ENCODE measurements around the gene RNF130.
A peak's percentile ranks its signal among the peaks of the same experiment; 100 is the strongest.

Gene RNF130, protein sequence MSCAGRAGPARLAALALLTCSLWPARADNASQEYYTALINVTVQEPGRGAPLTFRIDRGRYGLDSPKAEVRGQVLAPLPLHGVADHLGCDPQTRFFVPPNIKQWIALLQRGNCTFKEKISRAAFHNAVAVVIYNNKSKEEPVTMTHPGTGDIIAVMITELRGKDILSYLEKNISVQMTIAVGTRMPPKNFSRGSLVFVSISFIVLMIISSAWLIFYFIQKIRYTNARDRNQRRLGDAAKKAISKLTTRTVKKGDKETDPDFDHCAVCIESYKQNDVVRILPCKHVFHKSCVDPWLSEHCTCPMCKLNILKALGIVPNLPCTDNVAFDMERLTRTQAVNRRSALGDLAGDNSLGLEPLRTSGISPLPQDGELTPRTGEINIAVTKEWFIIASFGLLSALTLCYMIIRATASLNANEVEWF

DNA sequence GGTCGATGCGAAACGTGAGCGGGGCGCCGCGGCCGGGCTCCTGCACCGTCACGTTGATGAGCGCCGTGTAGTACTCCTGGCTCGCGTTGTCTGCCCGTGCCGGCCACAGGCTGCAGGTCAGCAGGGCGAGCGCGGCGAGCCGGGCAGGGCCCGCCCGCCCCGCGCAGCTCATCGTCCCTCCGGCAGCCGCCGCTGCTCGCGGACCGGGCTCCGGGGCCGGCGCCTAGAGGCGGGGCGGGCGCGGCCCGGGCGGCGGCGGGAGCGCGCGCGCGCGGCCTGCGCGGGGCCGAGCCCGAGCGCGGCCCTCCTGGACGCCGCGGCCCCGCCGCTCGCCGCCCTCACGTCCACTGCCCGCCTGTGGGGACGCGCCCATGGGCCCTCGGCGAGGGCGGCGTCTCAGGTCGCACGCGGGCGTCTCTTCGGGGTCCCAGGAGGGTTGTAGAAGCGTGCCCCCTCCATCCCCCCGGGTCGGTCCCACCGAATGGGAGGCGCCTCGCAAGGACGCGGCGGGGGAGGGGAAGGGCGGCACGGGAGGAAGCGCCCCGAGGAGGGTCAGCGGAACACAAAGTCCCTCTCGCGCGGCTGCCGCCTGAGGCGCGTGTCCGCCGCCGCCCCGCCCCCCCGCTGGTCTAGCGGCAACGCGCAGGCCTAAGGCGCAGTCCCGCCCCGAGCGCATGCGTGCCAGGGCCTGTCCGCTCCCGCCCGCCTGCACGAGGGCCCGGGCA is at the start of gene RNF130:
TSS of gene RNF130 (minus strand) at position 229 of the 725 bp plus-strand sequence. CDS start at position 172, 57 bp downstream.
- DNase-seq: peak; percentile 79

GRCh38 chr5:180120237-180121101 is 48.9 kb upstream of the RNF130 start:
- no peak for DNase-seq

- no peak for DNase-seq
Measured at GRCh38 chr5:180119903-180120236, 48.3 kb upstream of the RNF130 start.

DNA sequence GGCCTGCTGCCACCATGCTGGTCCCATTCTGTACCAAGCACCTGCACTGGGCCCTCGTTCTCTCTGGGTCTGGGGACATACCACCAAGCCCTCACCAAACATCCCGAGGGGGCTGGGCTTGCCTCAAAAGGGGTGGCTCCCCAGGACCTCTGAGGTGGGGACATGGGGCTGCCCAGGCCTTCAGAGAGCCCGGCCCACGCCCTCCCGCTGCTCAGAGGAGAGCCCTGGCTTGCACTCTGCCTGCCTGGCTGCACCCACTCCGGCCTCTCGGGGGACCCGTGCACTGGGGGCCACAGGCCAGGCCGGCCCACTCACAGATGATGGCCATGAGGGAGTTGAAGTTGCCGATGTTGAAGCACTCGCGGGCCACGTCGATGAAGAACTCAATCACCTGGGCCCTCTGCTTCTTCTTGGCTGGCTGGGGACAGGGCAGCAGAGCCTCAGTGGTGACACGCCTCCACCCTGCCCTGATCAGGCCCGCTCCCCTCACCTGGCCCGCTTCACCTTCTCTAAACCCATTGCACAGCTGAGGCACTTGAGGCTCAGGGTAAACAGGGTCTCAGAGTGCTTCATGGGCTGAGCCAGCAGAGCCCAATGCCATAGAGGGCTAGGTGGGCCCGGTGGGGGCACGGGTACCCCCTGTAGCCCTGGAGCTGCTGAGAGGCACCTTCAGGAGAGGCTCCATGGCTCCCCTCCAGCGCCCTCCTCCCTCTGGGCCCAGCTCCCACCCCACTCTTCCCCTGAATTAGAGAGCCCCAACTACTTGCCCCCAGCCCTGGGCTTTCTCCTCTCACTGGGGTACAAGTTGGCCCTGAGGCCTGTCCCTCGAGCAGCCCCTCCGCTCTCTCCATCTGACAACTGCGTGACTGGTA is 47.7 kb upstream of the RNF130 start:
- no peak for DNase-seq

- no peak for DNase-seq
Measured at GRCh38 chr5:180118391-180118791, 46.8 kb upstream of the RNF130 start.

GRCh38 chr5:180117000-180117725 is 45.6 kb upstream of the RNF130 start:
- DNase-seq: no peak

GRCh38 chr5:180116077-180116999 is 44.8 kb upstream of the RNF130 start:
- no peak for DNase-seq

- DNase-seq: no peak
Measured at GRCh38 chr5:180115326-180116076, 43.9 kb upstream of the RNF130 start.

- no peak for DNase-seq
Measured at GRCh38 chr5:180114304-180115003, 42.9 kb upstream of the RNF130 start.

- DNase-seq: no peak
Measured at GRCh38 chr5:180113660-180114303, 42.2 kb upstream of the RNF130 start.

DNA sequence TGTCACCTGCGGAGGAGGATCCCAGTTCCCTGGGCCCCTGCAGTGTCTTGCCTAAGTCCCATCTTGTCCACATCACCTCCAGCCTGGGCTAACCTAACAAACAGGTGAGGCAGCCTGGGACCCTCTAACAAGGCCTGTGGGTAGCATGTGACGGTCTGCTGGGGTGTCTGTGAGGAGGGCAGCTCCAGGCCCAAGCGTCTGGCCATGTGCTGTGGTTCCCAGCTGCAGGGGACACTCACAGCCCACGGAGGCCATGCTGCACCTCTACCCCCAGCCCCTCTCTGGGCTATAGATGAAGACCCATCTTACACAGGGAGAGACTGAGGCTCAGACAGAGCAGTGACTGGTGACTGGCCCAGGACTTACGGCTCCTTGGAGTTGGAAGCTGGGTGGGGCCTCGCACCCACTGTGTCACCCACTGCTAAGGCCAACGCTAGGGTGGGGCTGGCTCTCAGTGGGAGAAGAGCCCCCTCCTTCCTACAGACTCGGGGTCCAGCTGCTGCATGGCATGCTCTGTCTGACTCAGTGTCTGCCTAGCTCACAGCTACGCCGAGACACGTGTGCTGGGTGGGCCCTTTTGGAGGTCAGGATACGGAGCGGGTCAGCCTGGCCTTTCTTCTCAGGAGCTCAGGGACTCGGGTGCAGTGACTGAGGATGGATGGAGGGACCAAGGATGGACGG is 40.8 kb upstream of the RNF130 start:
- DNase-seq: no peak

GRCh38 chr5:180111273-180112002 is 39.9 kb upstream of the RNF130 start:
- DNase-seq: no peak

DNA sequence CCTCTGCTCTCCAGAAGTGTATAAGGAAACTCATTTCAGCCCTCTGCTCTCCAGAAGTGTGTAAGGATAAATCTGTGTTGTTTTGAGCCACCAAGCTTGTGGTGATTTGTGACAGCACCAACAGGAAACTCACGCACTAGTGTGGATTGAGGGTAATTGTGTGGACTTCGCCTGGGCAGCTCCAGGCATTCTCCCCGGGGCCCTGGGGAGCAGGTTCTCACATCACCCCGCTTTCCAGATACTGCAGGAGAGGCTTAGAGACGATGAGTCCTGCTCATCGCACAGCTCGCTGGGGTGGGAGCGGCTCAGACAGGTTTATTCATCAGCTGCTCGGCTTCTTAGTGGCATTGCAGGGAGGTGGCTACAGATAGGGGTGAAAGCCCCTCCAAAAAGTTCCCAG is 38.4 kb upstream of the RNF130 start:
- no peak for DNase-seq

- DNase-seq: no peak
Measured at GRCh38 chr5:180107005-180107404, 35.4 kb upstream of the RNF130 start.

DNA sequence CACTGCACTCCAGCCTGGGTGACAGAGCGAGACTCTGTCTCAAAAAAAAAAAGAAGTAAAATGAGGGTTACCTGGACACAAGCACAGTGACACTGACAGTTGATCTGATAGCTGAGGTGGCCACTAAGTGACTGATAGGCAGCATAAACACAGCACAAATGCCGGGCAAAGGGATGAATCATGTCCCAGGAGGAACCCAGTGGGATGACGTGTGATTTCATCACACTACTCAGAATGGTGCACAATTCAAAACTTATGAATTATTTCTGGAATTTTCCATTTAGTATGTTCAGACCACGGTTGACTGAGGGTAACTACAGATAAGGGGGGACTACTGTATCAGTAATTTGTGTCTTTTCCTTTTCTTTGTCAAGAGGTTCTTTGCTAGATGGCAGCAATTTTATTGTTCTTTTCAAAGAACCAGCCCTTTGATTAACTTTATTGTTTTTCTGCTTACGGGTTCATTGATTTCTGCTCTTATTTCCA is 34.3 kb upstream of the RNF130 start:
- no peak for DNase-seq

DNA sequence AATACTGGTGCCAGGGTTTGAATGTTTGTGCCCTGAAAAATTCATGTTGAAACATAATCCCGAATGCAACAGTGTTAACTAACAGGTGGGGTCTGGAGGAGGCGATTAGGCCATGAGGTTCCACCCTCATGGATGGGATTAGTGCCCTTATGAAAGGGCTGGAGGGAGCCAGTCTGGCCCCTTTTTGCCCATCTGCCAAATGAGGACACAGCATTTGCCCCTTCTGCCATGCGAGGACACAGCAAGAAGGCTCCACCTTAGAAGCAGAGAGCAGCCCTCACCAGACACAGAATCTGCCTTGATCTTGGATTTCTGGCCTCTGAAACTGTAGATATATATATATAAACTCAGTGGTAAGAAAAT is 32.6 kb upstream of the RNF130 start:
- DNase-seq: no peak

Measured in GF-D8 (cell line).